22Rv1 (cell line): Measurements from ENCODE around the gene GPR68.

ENCODE experiments used
- ZFX ChIP-seq: fragments of 450-650 bp; IDR thresholded peaks from 2 replicates; pipeline ENCODE4 v1.6.1; 2017; ENCODE audit warnings: antibody characterized with exemption, borderline replicate concordance
- TF ChIP-seq, protein P1 (sequence below): fragments of 450-650 bp; IDR thresholded peaks from 2 replicates; pipeline ENCODE4 v1.5.1; 2017; ENCODE audit warnings: mild to moderate bottlenecking

DNA sequence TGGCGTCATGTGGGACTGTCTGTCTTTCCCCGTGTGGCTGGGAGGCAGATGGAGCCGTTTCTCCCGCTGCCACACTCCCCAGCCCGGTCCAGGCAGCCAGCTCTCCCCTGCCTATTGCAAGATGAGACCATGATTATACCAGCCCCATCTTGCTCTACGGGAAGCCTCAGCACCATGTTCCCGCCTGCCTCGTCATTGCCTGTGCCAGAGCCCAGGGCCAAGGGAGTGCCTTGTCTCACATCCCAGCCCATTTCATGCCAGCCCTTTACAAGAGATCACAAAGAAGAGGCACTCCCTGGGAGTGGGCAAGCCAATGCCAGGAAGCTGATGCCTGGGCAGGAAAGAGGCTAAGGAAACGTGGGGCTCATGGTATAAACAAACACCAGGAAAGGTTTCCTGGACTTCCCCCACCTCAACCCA is 23.9 kb downstream of the GPR68 start:
- TF ChIP-seq, protein P1, sequence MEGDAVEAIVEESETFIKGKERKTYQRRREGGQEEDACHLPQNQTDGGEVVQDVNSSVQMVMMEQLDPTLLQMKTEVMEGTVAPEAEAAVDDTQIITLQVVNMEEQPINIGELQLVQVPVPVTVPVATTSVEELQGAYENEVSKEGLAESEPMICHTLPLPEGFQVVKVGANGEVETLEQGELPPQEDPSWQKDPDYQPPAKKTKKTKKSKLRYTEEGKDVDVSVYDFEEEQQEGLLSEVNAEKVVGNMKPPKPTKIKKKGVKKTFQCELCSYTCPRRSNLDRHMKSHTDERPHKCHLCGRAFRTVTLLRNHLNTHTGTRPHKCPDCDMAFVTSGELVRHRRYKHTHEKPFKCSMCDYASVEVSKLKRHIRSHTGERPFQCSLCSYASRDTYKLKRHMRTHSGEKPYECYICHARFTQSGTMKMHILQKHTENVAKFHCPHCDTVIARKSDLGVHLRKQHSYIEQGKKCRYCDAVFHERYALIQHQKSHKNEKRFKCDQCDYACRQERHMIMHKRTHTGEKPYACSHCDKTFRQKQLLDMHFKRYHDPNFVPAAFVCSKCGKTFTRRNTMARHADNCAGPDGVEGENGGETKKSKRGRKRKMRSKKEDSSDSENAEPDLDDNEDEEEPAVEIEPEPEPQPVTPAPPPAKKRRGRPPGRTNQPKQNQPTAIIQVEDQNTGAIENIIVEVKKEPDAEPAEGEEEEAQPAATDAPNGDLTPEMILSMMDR, result no peak
- TF ChIP-seq ZFX, result no peak
